Ascending aorta (tissue), 2 donors: ENCODE measurements around the gene CLDN6. TPM values are rescaled to one million over a fixed set of nuclear protein-coding genes. Genes with fewer than 3 reads are reported as not detected.

Experiments
- DNase-seq, 2 donors: peaks; one replicate each; pipeline ENCODE4 v3.0.0-alpha.2; 2019; ENCODE audit warnings: low spot score in 2 of 2
- H3K27ac ChIP-seq, 2 donors: fragments of 200-600 bp; sonication (generic); one replicate each; pipeline ENCODE4 v1.5.1; 2016 to 2017; ENCODE audit warnings: mild to moderate bottlenecking in 1 of 2
- H3K27me3 ChIP-seq: fragments of 200-600 bp; sonication (generic); one replicate; pipeline ENCODE4 v1.5.1; 2017
- H3K36me3 ChIP-seq, 2 donors: fragments of 200-600 bp; sonication (generic); one replicate each; pipeline ENCODE4 v1.5.1; 2016
- H3K4me1 ChIP-seq, 2 donors: fragments of 200-600 bp; sonication (generic); one replicate each; pipeline ENCODE4 v1.5.1; 2016 to 2017; ENCODE audit warnings: mild to moderate bottlenecking in 1 of 2
- H3K4me3 ChIP-seq, 2 donors: fragments of 200-600 bp; sonication (generic); one replicate each; pipeline ENCODE4 v1.5.1; 2016 to 2017; ENCODE audit warnings: mild to moderate bottlenecking in 1 of 2
- H3K9me3 ChIP-seq, 2 donors: fragments of 200-600 bp; sonication (generic); one replicate each; pipeline ENCODE4 v1.5.1; 2016
- intact Hi-C: fragments of 100-400 bp; cut with DNase I; formaldehyde crosslinking; loops from one replicate; pipeline ENCODE4 v1.15.1; 2023
- total RNA-seq: library from RNA; depleted of rRNA; stranded (reverse); fragments of >200 nt; gene quantifications from one replicate; pipeline ENCODE4 v1.1.0, GENCODE V29; 2016
- TF ChIP-seq, protein P1 (sequence below), 3 experiments: fragments of 200-600 bp in 2 of 3; fragments of 450-650 bp in 1 of 3; sonication (generic) in 2 of 3; IDR thresholded peaks; one replicate each; pipeline ENCODE4 v1.5.1; 2016 to 2019; ENCODE audit warnings: antibody characterized with exemption in 3 of 3, mild to moderate bottlenecking in 1 of 3, moderate library complexity in 1 of 3

CLDN6 gene
- total RNA-seq, 1 donor from 2014 or later = not detected

DNA sequence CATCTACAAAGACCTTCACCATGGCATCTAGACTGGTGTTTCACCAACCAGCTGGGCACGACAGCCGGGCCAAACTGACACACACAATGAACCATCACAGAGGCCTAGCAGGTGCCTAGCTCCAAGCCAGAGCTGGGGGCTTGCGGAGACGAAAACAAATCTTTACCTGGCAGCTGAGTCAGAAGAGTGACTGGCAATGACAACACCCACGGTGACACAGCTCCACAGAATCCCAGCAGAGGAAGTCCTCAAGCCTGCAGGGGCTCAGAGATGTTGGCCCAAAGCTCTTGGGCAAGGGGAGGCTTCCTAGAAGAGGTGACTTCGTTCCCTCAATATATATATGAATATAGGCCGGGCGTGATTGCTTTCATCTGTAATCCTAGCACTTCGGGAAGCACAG is 33.5 kb upstream of the CLDN6 start:
- DNase-seq = no peak
- H3K36me3 ChIP-seq = no peaks in the 10 kb centered on the region
- no peak overlapping the region for H3K4me3 ChIP-seq
- peaks cover 3 to 4% of the 10 kb centered on the region in 2 donors for H3K4me1 ChIP-seq
- TF ChIP-seq, protein P1, sequence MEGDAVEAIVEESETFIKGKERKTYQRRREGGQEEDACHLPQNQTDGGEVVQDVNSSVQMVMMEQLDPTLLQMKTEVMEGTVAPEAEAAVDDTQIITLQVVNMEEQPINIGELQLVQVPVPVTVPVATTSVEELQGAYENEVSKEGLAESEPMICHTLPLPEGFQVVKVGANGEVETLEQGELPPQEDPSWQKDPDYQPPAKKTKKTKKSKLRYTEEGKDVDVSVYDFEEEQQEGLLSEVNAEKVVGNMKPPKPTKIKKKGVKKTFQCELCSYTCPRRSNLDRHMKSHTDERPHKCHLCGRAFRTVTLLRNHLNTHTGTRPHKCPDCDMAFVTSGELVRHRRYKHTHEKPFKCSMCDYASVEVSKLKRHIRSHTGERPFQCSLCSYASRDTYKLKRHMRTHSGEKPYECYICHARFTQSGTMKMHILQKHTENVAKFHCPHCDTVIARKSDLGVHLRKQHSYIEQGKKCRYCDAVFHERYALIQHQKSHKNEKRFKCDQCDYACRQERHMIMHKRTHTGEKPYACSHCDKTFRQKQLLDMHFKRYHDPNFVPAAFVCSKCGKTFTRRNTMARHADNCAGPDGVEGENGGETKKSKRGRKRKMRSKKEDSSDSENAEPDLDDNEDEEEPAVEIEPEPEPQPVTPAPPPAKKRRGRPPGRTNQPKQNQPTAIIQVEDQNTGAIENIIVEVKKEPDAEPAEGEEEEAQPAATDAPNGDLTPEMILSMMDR (IDR thresholded peaks at IDR 0.05) = no peak
- intact Hi-C loops = no loop called here
- H3K27ac ChIP-seq = no peak overlapping the region
- no peaks in the 10 kb centered on the region for H3K9me3 ChIP-seq
- peaks cover 17% of the 10 kb centered on the region for H3K27me3 ChIP-seq

GRCh38 chr16:3051009-3051408 is 33.0 kb upstream of the CLDN6 start:
- intact Hi-C loops = no loop called here
- TF ChIP-seq, protein P1 (IDR thresholded peaks at IDR 0.05) = no peak
- H3K4me3 ChIP-seq = no peak overlapping the region
- peaks cover 22% of the 10 kb centered on the region for H3K27me3 ChIP-seq
- H3K27ac ChIP-seq = no peak overlapping the region
- DNase-seq = no peak
- H3K9me3 ChIP-seq = no peaks in the 10 kb centered on the region
- no peaks in the 10 kb centered on the region for H3K36me3 ChIP-seq
- peaks cover 8% of the 10 kb centered on the region in 2 donors for H3K4me1 ChIP-seq

- Histone ChIP-seq H3K4me3 (no peak overlapping the region), H3K27ac (no peak overlapping the region), H3K4me1 (peaks cover 13% of the 10 kb centered on the region in 2 donors), H3K27me3 (peaks cover 26% of the 10 kb centered on the region), H3K9me3 (no peaks in the 10 kb centered on the region), H3K36me3 (no peaks in the 10 kb centered on the region)
- no peak for DNase-seq
- intact Hi-C loops = no loop called here
- TF ChIP-seq, protein P1 (IDR thresholded peaks at IDR 0.05) = no peak
These were observed 32.5 kb upstream of the CLDN6 start for GRCh38 chr16:3050487-3050886.

DNA sequence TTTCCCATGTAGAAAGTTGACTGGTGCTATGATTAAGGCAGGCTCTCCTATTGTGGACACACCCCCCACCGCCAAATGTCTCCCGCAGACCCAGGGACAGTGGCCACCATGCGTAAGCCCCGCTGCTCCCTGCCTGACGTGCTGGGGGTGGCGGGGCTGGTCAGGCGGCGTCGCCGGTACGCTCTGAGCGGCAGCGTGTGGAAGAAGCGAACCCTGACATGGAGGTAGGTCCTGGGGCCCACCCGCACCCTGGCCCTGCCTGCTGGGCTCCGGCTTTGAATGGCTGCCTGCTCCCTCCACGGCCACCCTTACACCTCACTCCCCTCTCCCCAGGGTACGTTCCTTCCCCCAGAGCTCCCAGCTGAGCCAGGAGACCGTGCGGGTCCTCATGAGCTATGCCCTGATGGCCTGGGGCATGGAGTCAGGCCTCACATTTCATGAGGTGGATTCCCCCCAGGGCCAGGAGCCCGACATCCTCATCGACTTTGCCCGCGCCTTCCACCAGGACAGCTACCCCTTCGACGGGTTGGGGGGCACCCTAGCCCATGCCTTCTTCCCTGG is 32.0 kb upstream of the CLDN6 start:
- peaks cover 16 to 17% of the 10 kb centered on the region in 2 donors for H3K4me1 ChIP-seq
- no peak overlapping the region for H3K4me3 ChIP-seq
- TF ChIP-seq, protein P1 (IDR thresholded peaks at IDR 0.05) = no peak
- H3K9me3 ChIP-seq = no peaks in the 10 kb centered on the region
- peaks cover 31% of the 10 kb centered on the region for H3K27me3 ChIP-seq
- DNase-seq = no peak
- intact Hi-C loops = no loop called here
- no peak overlapping the region for H3K27ac ChIP-seq
- H3K36me3 ChIP-seq = no peaks in the 10 kb centered on the region

- DNase-seq = no peak
- TF ChIP-seq, protein P1 (IDR thresholded peaks at IDR 0.05) = no peak
- Histone ChIP-seq H3K9me3 (no peaks in the 10 kb centered on the region), H3K27ac (no peak overlapping the region), H3K4me3 (no peak overlapping the region), H3K4me1 (peaks cover 16 to 17% of the 10 kb centered on the region in 2 donors), H3K36me3 (no peaks in the 10 kb centered on the region), H3K27me3 (peaks cover 38% of the 10 kb centered on the region)
- intact Hi-C loops = no loop called here
These were observed 29.4 kb upstream of the CLDN6 start for GRCh38 chr16:3047387-3047720.
